Measurements from ENCODE around the gene PCSK5. TPM values are rescaled to one million over a fixed set of nuclear protein-coding genes. Genes with fewer than 3 reads are reported as not detected.

PCSK5 gene
- total and polyA plus RNA-seq, 5 experiments from 2014 or later = 6.5 to 22.8 (median 14.7) TPM

GRCh38 chr9:76026796-76027195 lies 136.3 kb downstream of the PCSK5 start:
- Mint-ChIP-seq H3K4me1 (peaks cover 45 to 82% (median 80%) of the 10 kb centered on the region in 4 donors), H3K27me3 (no peaks in the 10 kb centered on the region), H3K9me3 (no peaks in the 10 kb centered on the region), H3K36me3 (peaks cover 0 to 19% (median 12%) of the 10 kb centered on the region in 3 donors), H3K27ac (peak overlapping the region; percentile 87 to 99 (median 92)), H3K4me3 (peak overlapping the region in 9 of 10 donors; percentile 64 to 89 (median 84))
- no peak for DNase-seq
- no peak for ATAC-seq
- POLR2A ChIA-PET = no interaction called here

- Mint-ChIP-seq H3K27ac (peak overlapping the region; percentile 87 to 99 (median 92)), H3K36me3 (peaks cover 0 to 21% (median 14%) of the 10 kb centered on the region in 3 donors), H3K9me3 (no peaks in the 10 kb centered on the region), H3K27me3 (no peaks in the 10 kb centered on the region), H3K4me3 (peak overlapping the region; percentile 52 to 89 (median 80)), H3K4me1 (peaks cover 47 to 82% (median 80%) of the 10 kb centered on the region in 4 donors)
- peak; percentile 31 to 37 for ATAC-seq
- DNase-seq = peak in 4 of 10 donors; percentile 37 to 71 (median 54)
- POLR2A ChIA-PET = interaction anchor here (0.7 to 2.0 kb wide), 3 partner anchors 21 to 940 kb away, joined by 3 to 7 read pairs (median 3); partner anchors contain the start of genes NMRK1 and PCSK5
Measured at GRCh38 chr9:76027416-76027815, 136.9 kb downstream of the PCSK5 start.

DNA sequence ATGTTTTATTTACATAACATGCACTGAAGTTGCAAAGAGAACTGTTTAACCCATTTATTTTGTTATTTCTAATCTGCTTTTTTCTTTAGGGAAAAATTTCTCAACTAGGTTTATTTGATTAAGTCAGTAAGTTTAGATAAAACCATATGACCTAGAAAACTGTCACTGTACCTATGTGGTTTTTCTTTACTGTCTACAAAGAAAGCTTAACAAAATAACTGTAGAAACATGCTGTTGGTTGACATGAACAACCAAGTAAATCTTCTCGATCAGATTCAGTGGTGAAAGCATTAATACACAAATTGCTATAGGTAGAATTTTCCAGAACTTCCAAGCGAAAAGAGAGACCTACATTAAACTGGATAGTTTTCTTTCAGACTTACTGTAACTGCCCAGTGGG lies 137.4 kb downstream of the PCSK5 start:
- ATAC-seq (peak; percentile 14 to 15), DNase-seq (peak in 1 of 10 donors; percentile 42)
- POLR2A ChIA-PET = interaction anchor here (0.7 to 2.0 kb wide), 3 partner anchors 20 to 940 kb away, joined by 3 to 7 read pairs (median 3); partner anchors contain the start of genes NMRK1 and PCSK5
- peaks cover 49 to 82% (median 80%) of the 10 kb centered on the region in 4 donors for H3K4me1 Mint-ChIP-seq
- no peaks in the 10 kb centered on the region for H3K27me3 Mint-ChIP-seq
- H3K4me3 Mint-ChIP-seq = peak overlapping the region; percentile 9 to 89 (median 77)
- no peaks in the 10 kb centered on the region for H3K9me3 Mint-ChIP-seq
- peaks cover 0 to 21% (median 14%) of the 10 kb centered on the region in 3 donors for H3K36me3 Mint-ChIP-seq
- H3K27ac Mint-ChIP-seq = peak overlapping the region; percentile 87 to 99 (median 94)

- Mint-ChIP-seq H3K9me3 (no peaks in the 10 kb centered on the region), H3K4me1 (peaks cover 33 to 61% (median 53%) of the 10 kb centered on the region in 4 donors), H3K27ac (peak overlapping the region; percentile 59 to 92 (median 84)), H3K4me3 (peak overlapping the region in 8 of 10 donors; percentile 16 to 76 (median 66)), H3K27me3 (no peaks in the 10 kb centered on the region), H3K36me3 (peaks cover 0 to 33% (median 29%) of the 10 kb centered on the region in 3 donors)
- DNase-seq (no peak), ATAC-seq (no peak)
- POLR2A ChIA-PET = no interaction called here
Measured at GRCh38 chr9:76032038-76032796, 141.7 kb downstream of the PCSK5 start.

DNA sequence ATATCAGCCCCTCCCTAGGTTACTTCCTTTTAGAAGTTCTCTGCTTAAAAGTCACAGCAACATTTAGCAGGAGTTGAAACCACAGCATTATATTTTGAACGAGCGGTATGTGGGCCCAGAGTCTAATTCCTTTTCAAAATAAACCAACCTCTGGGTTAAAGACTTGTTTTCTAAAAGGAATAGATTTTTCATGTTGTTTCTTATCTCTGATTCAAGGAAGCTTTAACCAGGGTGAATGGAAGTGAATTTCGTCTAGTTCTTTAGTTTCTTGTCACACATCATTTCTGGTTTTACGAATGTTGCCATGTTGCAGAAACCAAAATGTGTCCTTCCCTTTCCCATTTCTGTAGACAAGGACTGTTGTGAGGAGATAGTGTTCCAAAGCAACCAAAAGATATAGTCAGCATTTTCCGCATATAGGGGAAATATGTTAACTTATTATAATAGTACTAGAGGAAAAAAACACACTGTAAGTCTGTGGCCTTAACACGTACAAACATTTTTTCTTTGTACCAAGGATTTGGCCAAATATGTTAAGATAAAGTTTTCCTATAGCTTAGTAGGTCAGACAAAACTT lies 142.4 kb downstream of the PCSK5 start:
- Mint-ChIP-seq H3K27ac (peak overlapping the region; percentile 59 to 92 (median 84)), H3K4me1 (peaks cover 33 to 61% (median 50%) of the 10 kb centered on the region in 4 donors), H3K27me3 (no peaks in the 10 kb centered on the region), H3K36me3 (peaks cover 0 to 39% (median 34%) of the 10 kb centered on the region in 3 donors), H3K4me3 (peak overlapping the region in 9 of 10 donors; percentile 16 to 76 (median 63)), H3K9me3 (no peaks in the 10 kb centered on the region)
- DNase-seq (peak in 1 of 10 donors; percentile 18), ATAC-seq (peak; percentile 50 to 69)
- POLR2A ChIA-PET = interaction anchor here (0.7 kb wide), 1 partner anchor 45 kb away, joined by 3 read pairs; no protein-coding TSS in a partner anchor

GRCh38 chr9:76034049-76034448 lies 143.6 kb downstream of the PCSK5 start:
- Mint-ChIP-seq H3K27me3 (no peaks in the 10 kb centered on the region), H3K27ac (peak overlapping the region; percentile 37 to 92 (median 82)), H3K9me3 (no peaks in the 10 kb centered on the region), H3K4me1 (peaks cover 27 to 58% (median 43%) of the 10 kb centered on the region in 4 donors), H3K36me3 (peaks cover 4 to 50% (median 38%) of the 10 kb centered on the region in 3 donors), H3K4me3 (peak overlapping the region in 4 of 10 donors; percentile 16 to 43 (median 26))
- no peak for DNase-seq
- POLR2A ChIA-PET = no interaction called here
- no peak for ATAC-seq

DNA sequence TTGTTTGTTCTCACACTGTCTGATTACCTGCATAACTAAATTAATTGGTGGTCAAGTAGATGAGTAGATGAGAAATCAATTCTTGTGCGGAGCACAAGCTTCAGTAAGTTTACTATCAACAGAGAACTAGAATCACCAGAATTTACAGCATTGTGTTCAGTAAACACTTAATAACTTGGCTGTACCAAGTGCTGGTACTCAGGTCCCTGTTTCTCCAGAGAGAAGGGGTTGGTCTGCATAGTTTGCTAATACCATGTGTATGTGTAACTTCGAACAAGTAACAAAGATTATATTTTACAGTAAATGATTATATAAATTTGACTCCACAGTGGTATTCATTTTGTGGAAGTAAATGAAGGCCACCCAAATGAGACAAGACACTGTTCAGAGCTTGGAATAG lies 146.3 kb downstream of the PCSK5 start:
- ATAC-seq (no peak), DNase-seq (no peak)
- POLR2A ChIA-PET = no interaction called here
- H3K27ac Mint-ChIP-seq = no peak overlapping the region
- H3K27me3 Mint-ChIP-seq = no peaks in the 10 kb centered on the region
- peaks cover 29 to 50% (median 40%) of the 10 kb centered on the region in 4 donors for H3K4me1 Mint-ChIP-seq
- H3K36me3 Mint-ChIP-seq = peaks cover 4 to 41% (median 40%) of the 10 kb centered on the region in 3 donors
- H3K9me3 Mint-ChIP-seq = no peaks in the 10 kb centered on the region
- H3K4me3 Mint-ChIP-seq = no peak overlapping the region

DNA sequence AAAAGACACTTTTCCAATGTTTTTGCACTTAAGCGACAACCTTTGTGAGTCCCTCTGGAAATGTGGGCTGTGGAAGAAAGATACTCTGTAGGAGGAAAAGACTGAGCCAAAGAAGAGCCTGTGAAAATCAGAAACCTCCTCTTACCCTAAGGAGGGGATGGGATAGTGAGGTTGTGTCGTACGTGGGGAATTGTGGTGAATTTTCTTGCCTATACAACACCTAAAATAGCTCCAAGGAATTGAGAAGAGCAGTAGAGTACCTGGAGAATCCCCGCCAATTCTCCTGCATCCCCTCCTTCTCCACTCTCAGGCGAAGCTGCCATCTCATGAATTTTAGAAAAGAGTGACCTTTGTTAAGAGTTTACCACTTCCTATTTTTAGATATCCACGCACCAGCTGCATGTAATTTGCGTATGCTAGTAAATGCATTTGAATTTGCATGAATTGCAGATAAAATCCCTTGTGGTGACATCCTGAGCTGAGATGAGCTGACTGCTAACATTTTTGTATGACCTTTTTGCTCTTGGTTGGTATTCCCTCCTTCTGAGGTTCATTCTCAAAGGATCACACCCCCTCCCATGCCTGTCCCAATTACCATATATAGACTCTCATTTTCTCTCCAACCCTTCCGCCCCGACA lies 147.2 kb downstream of the PCSK5 start:
- POLR2A ChIA-PET = interaction anchor here (0.6 kb wide), 1 partner anchor 1211 kb away, joined by 3 read pairs; no protein-coding TSS in a partner anchor
- H3K27me3 Mint-ChIP-seq = no peaks in the 10 kb centered on the region
- peak overlapping the region in 2 of 10 donors; percentile 31 to 38 for H3K27ac Mint-ChIP-seq
- H3K36me3 Mint-ChIP-seq = peaks cover 4 to 43% (median 40%) of the 10 kb centered on the region in 3 donors
- ATAC-seq (no peak), DNase-seq (no peak)
- H3K4me1 Mint-ChIP-seq = peaks cover 19 to 41% (median 31%) of the 10 kb centered on the region in 4 donors
- H3K9me3 Mint-ChIP-seq = no peaks in the 10 kb centered on the region
- H3K4me3 Mint-ChIP-seq = peak overlapping the region in 1 of 10 donors; percentile 10

GRCh38 chr9:76038431-76038830 lies 148.0 kb downstream of the PCSK5 start:
- ATAC-seq (no peak), DNase-seq (no peak)
- Mint-ChIP-seq H3K36me3 (peaks cover 4 to 44% (median 41%) of the 10 kb centered on the region in 3 donors), H3K4me3 (no peak overlapping the region), H3K9me3 (no peaks in the 10 kb centered on the region), H3K27ac (no peak overlapping the region), H3K4me1 (peaks cover 13 to 35% (median 28%) of the 10 kb centered on the region in 4 donors), H3K27me3 (no peaks in the 10 kb centered on the region)
- POLR2A ChIA-PET = no interaction called here

DNA sequence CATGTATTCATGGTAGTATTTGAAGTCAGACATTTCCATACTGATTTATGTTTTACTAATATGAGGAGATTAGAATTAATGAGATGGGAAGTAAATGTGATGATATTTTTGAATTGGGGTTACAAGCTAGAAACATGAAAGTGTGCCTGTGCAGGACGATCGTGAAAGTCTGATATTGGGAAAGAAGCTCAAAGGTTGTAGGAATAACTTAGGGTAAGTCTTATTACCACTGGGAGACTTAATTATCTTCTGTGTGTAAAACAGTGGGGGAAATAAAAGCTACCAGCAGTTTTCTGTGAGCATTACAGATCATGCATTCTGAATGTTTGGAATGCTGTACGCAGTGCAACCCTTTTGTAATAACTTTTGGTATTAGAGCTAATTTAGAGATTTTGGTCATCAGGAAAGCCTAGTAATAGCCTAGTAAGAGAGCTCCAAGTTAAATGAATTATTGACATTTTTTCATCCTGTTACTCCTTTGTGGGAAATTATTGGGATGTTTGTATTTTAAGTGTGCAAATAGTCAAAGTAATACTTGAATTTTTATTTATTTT lies 153.9 kb downstream of the PCSK5 start:
- DNase-seq (no peak), ATAC-seq (no peak)
- H3K27ac Mint-ChIP-seq = peak overlapping the region in 3 of 10 donors; percentile 0 to 52 (median 33)
- peaks cover 2 to 20% (median 9%) of the 10 kb centered on the region in 4 donors for H3K4me1 Mint-ChIP-seq
- no peaks in the 10 kb centered on the region for H3K27me3 Mint-ChIP-seq
- POLR2A ChIA-PET = no interaction called here
- H3K36me3 Mint-ChIP-seq = peaks cover 0 to 26% (median 20%) of the 10 kb centered on the region in 3 donors
- H3K4me3 Mint-ChIP-seq = no peak overlapping the region
- H3K9me3 Mint-ChIP-seq = peaks cover 0 to 2% (median 0%) of the 10 kb centered on the region in 9 donors

DNA sequence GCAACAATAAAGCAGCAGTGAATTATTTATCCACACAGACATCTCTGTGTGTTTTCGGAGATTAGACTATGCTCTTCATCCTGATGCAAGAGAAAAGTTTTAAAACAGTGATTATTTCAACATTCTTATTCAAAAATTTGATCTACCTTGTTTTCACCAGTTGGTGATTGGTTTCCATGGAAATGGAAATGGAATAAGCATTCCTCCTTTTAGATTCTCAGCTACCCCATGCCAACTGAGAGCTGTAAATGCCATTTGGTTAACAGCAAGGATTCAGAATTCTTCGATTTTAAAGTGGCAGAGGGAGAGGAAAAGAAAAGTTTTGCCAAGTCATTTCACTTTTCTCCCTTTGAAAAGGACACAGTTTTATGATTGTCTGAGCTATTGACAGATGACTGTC lies 154.7 kb downstream of the PCSK5 start:
- DNase-seq = no peak
- H3K4me1 Mint-ChIP-seq = peaks cover 2 to 18% (median 7%) of the 10 kb centered on the region in 4 donors
- H3K4me3 Mint-ChIP-seq = no peak overlapping the region
- H3K27ac Mint-ChIP-seq = no peak overlapping the region
- H3K27me3 Mint-ChIP-seq = no peaks in the 10 kb centered on the region
- POLR2A ChIA-PET = no interaction called here
- H3K9me3 Mint-ChIP-seq = peaks cover 0 to 2% (median 0%) of the 10 kb centered on the region in 9 donors
- H3K36me3 Mint-ChIP-seq = peaks cover 0 to 21% (median 17%) of the 10 kb centered on the region in 3 donors
- ATAC-seq = no peak

DNA sequence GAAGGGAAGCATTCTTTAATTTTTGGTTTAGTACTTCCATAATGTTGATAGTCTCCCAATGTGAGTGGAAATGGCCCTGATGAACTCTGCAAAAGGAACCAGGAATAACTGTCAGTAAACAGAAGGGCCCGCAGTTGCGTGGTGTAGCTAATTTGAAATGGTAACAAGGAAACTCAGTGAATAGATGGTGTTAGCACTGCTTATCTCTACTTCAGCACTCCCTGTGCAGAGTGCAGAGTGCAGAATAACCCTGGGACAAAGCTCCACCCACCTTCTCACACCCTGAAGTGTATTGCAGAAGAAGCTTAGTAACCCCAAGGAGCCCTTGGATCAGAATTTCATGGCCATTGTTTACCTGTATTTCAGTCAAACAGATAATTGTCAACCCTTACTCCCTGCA lies 158.9 kb downstream of the PCSK5 start:
- DNase-seq (no peak), ATAC-seq (no peak)
- peaks cover 0 to 13% (median 6%) of the 10 kb centered on the region in 9 donors for H3K9me3 Mint-ChIP-seq
- H3K27me3 Mint-ChIP-seq = no peaks in the 10 kb centered on the region
- H3K4me1 Mint-ChIP-seq = peaks cover 0 to 14% (median 13%) of the 10 kb centered on the region in 4 donors
- H3K36me3 Mint-ChIP-seq = peaks cover 27 to 48% (median 40%) of the 10 kb centered on the region in 3 donors
- H3K4me3 Mint-ChIP-seq = no peak overlapping the region
- H3K27ac Mint-ChIP-seq = no peak overlapping the region
- POLR2A ChIA-PET = no interaction called here

Measured in naive thymus-derived CD8-positive, alpha-beta T cell (primary cell).